ENCODE data around the gene PGC.

DNA sequence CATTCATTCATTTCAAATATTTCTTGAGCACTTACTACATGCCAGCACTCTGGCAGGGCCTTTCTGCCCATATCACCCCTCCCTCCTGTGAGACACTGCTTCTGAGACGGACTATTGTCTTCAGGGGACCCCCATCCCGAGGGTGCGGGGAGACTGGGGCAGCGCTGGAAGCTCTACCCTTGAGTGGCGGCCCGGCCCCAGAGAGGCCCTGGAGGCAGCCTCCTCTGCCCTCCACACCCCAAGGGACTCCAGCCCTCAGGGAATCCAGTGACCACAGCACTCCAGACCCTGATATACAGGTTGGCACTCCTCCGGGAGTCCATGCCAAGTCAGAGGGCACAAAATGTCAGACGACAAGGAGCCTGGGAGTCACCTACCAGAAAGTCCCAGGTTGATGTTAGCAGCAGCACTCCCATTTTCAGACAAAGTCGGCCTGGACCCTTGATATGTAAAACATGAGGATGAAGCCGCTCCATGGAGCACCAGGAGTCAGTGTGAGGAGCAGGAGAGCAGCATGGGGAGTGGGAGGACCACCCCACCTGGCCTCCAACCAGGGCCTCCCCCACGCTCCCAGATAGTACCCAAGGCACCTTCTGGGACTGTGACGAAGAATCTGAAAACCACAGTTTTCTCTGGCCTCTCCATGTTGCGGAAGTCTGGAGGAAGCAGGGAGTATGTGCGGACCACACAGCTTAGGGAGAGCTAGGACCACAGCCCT lies 32.5 kb downstream of the PGC start:
- no peak for TF ChIP-seq POLR2A (IDR thresholded peaks at IDR 0.05)
- TF ChIP-seq, protein P1, sequence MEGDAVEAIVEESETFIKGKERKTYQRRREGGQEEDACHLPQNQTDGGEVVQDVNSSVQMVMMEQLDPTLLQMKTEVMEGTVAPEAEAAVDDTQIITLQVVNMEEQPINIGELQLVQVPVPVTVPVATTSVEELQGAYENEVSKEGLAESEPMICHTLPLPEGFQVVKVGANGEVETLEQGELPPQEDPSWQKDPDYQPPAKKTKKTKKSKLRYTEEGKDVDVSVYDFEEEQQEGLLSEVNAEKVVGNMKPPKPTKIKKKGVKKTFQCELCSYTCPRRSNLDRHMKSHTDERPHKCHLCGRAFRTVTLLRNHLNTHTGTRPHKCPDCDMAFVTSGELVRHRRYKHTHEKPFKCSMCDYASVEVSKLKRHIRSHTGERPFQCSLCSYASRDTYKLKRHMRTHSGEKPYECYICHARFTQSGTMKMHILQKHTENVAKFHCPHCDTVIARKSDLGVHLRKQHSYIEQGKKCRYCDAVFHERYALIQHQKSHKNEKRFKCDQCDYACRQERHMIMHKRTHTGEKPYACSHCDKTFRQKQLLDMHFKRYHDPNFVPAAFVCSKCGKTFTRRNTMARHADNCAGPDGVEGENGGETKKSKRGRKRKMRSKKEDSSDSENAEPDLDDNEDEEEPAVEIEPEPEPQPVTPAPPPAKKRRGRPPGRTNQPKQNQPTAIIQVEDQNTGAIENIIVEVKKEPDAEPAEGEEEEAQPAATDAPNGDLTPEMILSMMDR (IDR thresholded peaks at IDR 0.05): no peak

Data from thyroid gland (tissue), 4 donors.